WTC11 (cell line): ENCODE measurements around the gene HAND2. TPM values are rescaled to one million over a fixed set of nuclear protein-coding genes. Genes with fewer than 3 reads are reported as not detected.

Experiments
- ATAC-seq: fragments of 200-7000 bp; cut with Tn5 transposase; 2 replicates; pipeline ENCODE4 v1.10.0; 2021; ENCODE audit warnings: mild to moderate bottlenecking, moderate library complexity
- CTCF ChIA-PET: fragments of 300-600 bp; sonication (Branson Sonifier 250); formaldehyde crosslinking; loops from one replicate; lab custom pipeline; 2021; ENCODE audit warnings: antibody characterized with exemption; lab: Charles Lee
- POLR2A ChIA-PET: fragments of 350-600 bp; sonication (Branson Sonifier 250); formaldehyde crosslinking; loops from one replicate; lab custom pipeline; 2021; ENCODE audit warnings: antibody characterized with exemption; lab: Charles Lee
- DNase-seq: peaks from one replicate; pipeline ENCODE4 v3.0.0; 2021; ENCODE audit warnings: low spot score
- H3K27ac Mint-ChIP-seq: 2 replicates; pipeline ENCODE4 v1.8.0; 2021; ENCODE audit warnings: mixed read lengths
- H3K27me3 Mint-ChIP-seq: 2 replicates; pipeline ENCODE4 v1.8.0; 2021; ENCODE audit warnings: low read depth, mild to moderate bottlenecking, moderate library complexity, mixed read lengths
- H3K36me3 Mint-ChIP-seq: 2 replicates; pipeline ENCODE4 v1.8.0; 2021; ENCODE audit warnings: mixed read lengths
- H3K4me1 Mint-ChIP-seq: 2 replicates; pipeline ENCODE4 v1.8.0; 2022; ENCODE audit warnings: mixed read lengths
- H3K4me3 Mint-ChIP-seq: 2 replicates; pipeline ENCODE4 v1.8.0; 2021; ENCODE audit warnings: mild to moderate bottlenecking, moderate library complexity, mixed read lengths
- H3K9me3 Mint-ChIP-seq: 2 replicates; pipeline ENCODE4 v1.8.0; 2021; ENCODE audit warnings: mixed read lengths
- FOXJ3 ChIP-seq: sonication (generic); formaldehyde crosslinking; IDR thresholded peaks from 2 replicates; pipeline ENCODE4 v1.9.0; 2021; ENCODE audit warnings: missing genetic modification reagents, mild to moderate bottlenecking, borderline replicate concordance
- JUN ChIP-seq: sonication (generic); formaldehyde crosslinking; IDR thresholded peaks from 2 replicates; pipeline ENCODE4 v1.8.0; 2023; ENCODE audit warnings: mild to moderate bottlenecking, missing genetic modification reagents
- SMAD4 ChIP-seq: sonication (generic); formaldehyde crosslinking; IDR thresholded peaks from 2 replicates; pipeline ENCODE4 v1.8.0; 2022; ENCODE audit warnings: mild to moderate bottlenecking, missing genetic modification reagents
- ZNF219 ChIP-seq: sonication (generic); formaldehyde crosslinking; IDR thresholded peaks from 2 replicates; pipeline ENCODE4 v1.8.0; 2023; ENCODE audit warnings: missing genetic modification reagents, mild to moderate bottlenecking, borderline replicate concordance
- ZNF263 ChIP-seq: sonication (generic); formaldehyde crosslinking; IDR thresholded peaks from 2 replicates; pipeline ENCODE4 v1.8.1; 2022; ENCODE audit warnings: low read depth, mild to moderate bottlenecking, moderate library complexity, missing genetic modification reagents
- ZNF317 ChIP-seq: sonication (generic); formaldehyde crosslinking; IDR thresholded peaks from 2 replicates; pipeline ENCODE4 v1.8.1; 2023; ENCODE audit warnings: low read depth, mild to moderate bottlenecking, moderate library complexity, missing genetic modification reagents, borderline replicate concordance
- ZNF416 ChIP-seq: fragments of 250-450 bp; sonication (Bioruptor Pico); IDR thresholded peaks from 2 replicates; pipeline ENCODE4 v1.9.0; 2021; ENCODE audit warnings: mild to moderate bottlenecking, inconsistent platforms
- total RNA-seq: library from RNA; stranded (reverse); gene quantifications from 3 replicates; pipeline ENCODE4 v1.2.3, GENCODE V29; 2021
- TF ChIP-seq, protein P1 (sequence below): sonication (generic); formaldehyde crosslinking; IDR thresholded peaks from 2 replicates; pipeline ENCODE4 v1.8.0; 2022; ENCODE audit warnings: mild to moderate bottlenecking, missing genetic modification reagents
- TF ChIP-seq, protein P2 (sequence below): fragments of 250-450 bp; sonication (Bioruptor Pico); IDR thresholded peaks from 2 replicates; pipeline ENCODE4 v1.9.0; 2021; ENCODE audit warnings: mild to moderate bottlenecking, borderline replicate concordance
- TF ChIP-seq, protein P3 (sequence below): sonication (generic); formaldehyde crosslinking; conservative IDR thresholded peaks from 2 replicates; pipeline ENCODE4 v1.8.1; 2022; ENCODE audit warnings: mild to moderate bottlenecking, missing genetic modification reagents
- TF ChIP-seq, protein P4 (sequence below): sonication (generic); formaldehyde crosslinking; IDR thresholded peaks from 2 replicates; pipeline ENCODE4 v1.8.1; 2022; ENCODE audit warnings: low read depth, mild to moderate bottlenecking, moderate library complexity, missing genetic modification reagents, borderline replicate concordance
- TF ChIP-seq, protein P5 (sequence below): sonication (generic); formaldehyde crosslinking; IDR thresholded peaks from 2 replicates; pipeline ENCODE4 v1.8.0; 2023; ENCODE audit warnings: missing genetic modification reagents, mild to moderate bottlenecking, borderline replicate concordance
- TF ChIP-seq, protein P6 (sequence below): fragments of 250-450 bp; sonication (Bioruptor Pico); IDR thresholded peaks from 2 replicates; pipeline ENCODE4 v1.9.0; 2021; ENCODE audit warnings: mild to moderate bottlenecking

Gene HAND2
- total RNA-seq, 1 experiment from 2014 or later, result 0.13 TPM

DNA sequence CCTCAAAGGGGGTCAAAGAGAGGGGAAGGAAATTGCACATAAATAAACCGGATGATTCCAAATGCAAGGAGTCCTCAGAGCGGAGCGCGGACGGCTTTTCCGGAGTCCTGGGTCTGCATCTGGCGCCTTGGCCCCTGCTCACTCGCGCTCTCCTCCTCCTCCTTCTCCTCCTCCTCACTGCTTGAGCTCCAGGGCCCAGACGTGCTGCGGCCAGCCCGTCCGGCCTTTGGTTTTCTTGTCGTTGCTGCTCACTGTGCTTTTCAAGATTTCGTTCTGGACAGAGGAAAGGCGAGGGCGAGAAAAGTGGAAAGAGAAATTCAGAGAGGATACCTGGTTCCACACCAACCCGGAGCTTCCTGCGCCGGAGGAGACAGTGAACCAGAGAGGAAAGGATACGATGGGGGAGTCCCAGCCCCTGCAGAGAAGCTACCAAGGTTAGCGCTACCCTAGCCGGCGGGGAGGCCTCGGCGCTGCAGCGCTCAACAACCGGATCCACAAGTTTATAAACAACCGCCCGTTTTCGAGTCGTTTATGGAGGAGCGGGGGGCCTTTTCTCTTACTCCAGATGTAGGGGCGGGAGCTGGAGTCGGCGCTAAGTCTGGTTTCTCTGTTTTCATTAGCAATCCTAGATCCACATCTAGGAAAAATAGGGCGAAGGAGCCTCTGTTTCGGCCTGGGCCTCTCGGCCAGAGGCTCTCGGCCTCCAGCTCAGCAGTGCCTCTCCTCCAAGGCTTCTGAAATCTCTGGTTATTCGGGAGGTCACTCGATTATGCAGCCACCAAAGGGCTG, 2.7 kb downstream of the HAND2 start:
- ChIA-PET CTCF (interaction anchor here (1.1 to 2.1 kb wide), 5 partner anchors 9 to 19 kb away, joined by 3 to 8 read pairs (median 6); no protein-coding TSS in a partner anchor), POLR2A (interaction anchor here (0.5 to 2.3 kb wide), 2 partner anchors 10 to 88 kb away, joined by 5 to 7 read pairs; no protein-coding TSS in a partner anchor)
- Mint-ChIP-seq H3K9me3 (no peaks in the 10 kb centered on the region), H3K27ac (no peak overlapping the region), H3K4me3 (peak overlapping the region; percentile 76), H3K4me1 (peaks cover 78% of the 10 kb centered on the region), H3K27me3 (peaks cover 99% of the 10 kb centered on the region), H3K36me3 (no peaks in the 10 kb centered on the region)
- ATAC-seq, result peak; percentile 23
- TF ChIP-seq ZNF219 (no peak), ZNF263 (CRISPR knock-in tag) (peak; percentile 45; the same call in 1 of the 2 replicates)
- TF ChIP-seq, protein P1, sequence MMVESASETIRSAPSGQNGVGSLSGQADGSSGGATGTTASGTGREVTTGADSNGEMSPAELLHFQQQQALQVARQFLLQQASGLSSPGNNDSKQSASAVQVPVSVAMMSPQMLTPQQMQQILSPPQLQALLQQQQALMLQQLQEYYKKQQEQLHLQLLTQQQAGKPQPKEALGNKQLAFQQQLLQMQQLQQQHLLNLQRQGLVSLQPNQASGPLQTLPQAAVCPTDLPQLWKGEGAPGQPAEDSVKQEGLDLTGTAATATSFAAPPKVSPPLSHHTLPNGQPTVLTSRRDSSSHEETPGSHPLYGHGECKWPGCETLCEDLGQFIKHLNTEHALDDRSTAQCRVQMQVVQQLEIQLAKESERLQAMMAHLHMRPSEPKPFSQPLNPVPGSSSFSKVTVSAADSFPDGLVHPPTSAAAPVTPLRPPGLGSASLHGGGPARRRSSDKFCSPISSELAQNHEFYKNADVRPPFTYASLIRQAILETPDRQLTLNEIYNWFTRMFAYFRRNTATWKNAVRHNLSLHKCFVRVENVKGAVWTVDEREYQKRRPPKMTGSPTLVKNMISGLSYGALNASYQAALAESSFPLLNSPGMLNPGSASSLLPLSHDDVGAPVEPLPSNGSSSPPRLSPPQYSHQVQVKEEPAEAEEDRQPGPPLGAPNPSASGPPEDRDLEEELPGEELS, result peak; percentile 57; the same call in 1 of the 2 replicates
- DNase-seq, result peak; percentile 68

DNA sequence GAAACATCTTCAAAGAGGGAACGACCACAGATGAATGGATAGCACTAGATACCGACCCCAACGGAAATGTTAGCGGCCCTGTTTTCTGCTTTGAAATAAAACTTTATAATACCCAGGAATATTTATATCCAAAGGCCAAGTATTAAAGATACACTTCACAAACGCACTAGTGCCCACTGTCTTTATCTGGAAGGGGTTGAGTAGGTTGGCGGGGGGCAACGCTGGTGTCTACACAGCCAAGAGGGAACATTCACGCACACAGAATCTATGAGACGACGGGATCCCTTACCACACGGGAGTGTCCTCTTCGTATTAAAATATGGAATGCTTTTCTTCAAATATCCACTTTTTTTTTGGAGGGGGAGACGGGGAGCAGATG, 3.3 kb downstream of the HAND2 start:
- peaks cover 99% of the 10 kb centered on the region for H3K27me3 Mint-ChIP-seq
- ATAC-seq (no peak), DNase-seq (no peak)
- ChIA-PET CTCF (interaction anchor here (1.2 to 1.3 kb wide), 3 partner anchors 9 to 19 kb away, joined by 3 to 8 read pairs (median 6); no protein-coding TSS in a partner anchor), POLR2A (interaction anchor here (0.5 to 2.3 kb wide), 2 partner anchors 9 to 89 kb away, joined by 5 to 7 read pairs; no protein-coding TSS in a partner anchor)
- peaks cover 80% of the 10 kb centered on the region for H3K4me1 Mint-ChIP-seq
- peak overlapping the region; percentile 76 for H3K4me3 Mint-ChIP-seq
- no peaks in the 10 kb centered on the region for H3K9me3 Mint-ChIP-seq
- H3K36me3 Mint-ChIP-seq, result no peaks in the 10 kb centered on the region
- H3K27ac Mint-ChIP-seq, result no peak overlapping the region
- no peak for TF ChIP-seq SMAD4 (CRISPR knock-in tag)
- no peak for TF ChIP-seq JUN (CRISPR knock-in tag)
- TF ChIP-seq, protein P1, result no peak
- no peak for TF ChIP-seq FOXJ3 (CRISPR knock-in tag)
- no peak for TF ChIP-seq ZNF416
- TF ChIP-seq ZNF317 (CRISPR knock-in tag), result no peak
- TF ChIP-seq, protein P2, sequence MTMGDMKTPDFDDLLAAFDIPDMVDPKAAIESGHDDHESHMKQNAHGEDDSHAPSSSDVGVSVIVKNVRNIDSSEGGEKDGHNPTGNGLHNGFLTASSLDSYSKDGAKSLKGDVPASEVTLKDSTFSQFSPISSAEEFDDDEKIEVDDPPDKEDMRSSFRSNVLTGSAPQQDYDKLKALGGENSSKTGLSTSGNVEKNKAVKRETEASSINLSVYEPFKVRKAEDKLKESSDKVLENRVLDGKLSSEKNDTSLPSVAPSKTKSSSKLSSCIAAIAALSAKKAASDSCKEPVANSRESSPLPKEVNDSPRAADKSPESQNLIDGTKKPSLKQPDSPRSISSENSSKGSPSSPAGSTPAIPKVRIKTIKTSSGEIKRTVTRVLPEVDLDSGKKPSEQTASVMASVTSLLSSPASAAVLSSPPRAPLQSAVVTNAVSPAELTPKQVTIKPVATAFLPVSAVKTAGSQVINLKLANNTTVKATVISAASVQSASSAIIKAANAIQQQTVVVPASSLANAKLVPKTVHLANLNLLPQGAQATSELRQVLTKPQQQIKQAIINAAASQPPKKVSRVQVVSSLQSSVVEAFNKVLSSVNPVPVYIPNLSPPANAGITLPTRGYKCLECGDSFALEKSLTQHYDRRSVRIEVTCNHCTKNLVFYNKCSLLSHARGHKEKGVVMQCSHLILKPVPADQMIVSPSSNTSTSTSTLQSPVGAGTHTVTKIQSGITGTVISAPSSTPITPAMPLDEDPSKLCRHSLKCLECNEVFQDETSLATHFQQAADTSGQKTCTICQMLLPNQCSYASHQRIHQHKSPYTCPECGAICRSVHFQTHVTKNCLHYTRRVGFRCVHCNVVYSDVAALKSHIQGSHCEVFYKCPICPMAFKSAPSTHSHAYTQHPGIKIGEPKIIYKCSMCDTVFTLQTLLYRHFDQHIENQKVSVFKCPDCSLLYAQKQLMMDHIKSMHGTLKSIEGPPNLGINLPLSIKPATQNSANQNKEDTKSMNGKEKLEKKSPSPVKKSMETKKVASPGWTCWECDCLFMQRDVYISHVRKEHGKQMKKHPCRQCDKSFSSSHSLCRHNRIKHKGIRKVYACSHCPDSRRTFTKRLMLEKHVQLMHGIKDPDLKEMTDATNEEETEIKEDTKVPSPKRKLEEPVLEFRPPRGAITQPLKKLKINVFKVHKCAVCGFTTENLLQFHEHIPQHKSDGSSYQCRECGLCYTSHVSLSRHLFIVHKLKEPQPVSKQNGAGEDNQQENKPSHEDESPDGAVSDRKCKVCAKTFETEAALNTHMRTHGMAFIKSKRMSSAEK (CRISPR knock-in tag), result no peak
- TF ChIP-seq, protein P3, sequence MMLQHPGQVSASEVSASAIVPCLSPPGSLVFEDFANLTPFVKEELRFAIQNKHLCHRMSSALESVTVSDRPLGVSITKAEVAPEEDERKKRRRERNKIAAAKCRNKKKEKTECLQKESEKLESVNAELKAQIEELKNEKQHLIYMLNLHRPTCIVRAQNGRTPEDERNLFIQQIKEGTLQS (CRISPR knock-in tag), result no peak
- TF ChIP-seq, protein P4, sequence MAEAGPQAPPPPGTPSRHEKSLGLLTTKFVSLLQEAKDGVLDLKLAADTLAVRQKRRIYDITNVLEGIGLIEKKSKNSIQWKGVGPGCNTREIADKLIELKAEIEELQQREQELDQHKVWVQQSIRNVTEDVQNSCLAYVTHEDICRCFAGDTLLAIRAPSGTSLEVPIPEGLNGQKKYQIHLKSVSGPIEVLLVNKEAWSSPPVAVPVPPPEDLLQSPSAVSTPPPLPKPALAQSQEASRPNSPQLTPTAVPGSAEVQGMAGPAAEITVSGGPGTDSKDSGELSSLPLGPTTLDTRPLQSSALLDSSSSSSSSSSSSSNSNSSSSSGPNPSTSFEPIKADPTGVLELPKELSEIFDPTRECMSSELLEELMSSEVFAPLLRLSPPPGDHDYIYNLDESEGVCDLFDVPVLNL (CRISPR knock-in tag), result no peak
- TF ChIP-seq, protein P5, sequence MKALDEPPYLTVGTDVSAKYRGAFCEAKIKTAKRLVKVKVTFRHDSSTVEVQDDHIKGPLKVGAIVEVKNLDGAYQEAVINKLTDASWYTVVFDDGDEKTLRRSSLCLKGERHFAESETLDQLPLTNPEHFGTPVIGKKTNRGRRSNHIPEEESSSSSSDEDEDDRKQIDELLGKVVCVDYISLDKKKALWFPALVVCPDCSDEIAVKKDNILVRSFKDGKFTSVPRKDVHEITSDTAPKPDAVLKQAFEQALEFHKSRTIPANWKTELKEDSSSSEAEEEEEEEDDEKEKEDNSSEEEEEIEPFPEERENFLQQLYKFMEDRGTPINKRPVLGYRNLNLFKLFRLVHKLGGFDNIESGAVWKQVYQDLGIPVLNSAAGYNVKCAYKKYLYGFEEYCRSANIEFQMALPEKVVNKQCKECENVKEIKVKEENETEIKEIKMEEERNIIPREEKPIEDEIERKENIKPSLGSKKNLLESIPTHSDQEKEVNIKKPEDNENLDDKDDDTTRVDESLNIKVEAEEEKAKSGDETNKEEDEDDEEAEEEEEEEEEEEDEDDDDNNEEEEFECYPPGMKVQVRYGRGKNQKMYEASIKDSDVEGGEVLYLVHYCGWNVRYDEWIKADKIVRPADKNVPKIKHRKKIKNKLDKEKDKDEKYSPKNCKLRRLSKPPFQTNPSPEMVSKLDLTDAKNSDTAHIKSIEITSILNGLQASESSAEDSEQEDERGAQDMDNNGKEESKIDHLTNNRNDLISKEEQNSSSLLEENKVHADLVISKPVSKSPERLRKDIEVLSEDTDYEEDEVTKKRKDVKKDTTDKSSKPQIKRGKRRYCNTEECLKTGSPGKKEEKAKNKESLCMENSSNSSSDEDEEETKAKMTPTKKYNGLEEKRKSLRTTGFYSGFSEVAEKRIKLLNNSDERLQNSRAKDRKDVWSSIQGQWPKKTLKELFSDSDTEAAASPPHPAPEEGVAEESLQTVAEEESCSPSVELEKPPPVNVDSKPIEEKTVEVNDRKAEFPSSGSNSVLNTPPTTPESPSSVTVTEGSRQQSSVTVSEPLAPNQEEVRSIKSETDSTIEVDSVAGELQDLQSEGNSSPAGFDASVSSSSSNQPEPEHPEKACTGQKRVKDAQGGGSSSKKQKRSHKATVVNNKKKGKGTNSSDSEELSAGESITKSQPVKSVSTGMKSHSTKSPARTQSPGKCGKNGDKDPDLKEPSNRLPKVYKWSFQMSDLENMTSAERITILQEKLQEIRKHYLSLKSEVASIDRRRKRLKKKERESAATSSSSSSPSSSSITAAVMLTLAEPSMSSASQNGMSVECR, result no peak
- TF ChIP-seq, protein P6, sequence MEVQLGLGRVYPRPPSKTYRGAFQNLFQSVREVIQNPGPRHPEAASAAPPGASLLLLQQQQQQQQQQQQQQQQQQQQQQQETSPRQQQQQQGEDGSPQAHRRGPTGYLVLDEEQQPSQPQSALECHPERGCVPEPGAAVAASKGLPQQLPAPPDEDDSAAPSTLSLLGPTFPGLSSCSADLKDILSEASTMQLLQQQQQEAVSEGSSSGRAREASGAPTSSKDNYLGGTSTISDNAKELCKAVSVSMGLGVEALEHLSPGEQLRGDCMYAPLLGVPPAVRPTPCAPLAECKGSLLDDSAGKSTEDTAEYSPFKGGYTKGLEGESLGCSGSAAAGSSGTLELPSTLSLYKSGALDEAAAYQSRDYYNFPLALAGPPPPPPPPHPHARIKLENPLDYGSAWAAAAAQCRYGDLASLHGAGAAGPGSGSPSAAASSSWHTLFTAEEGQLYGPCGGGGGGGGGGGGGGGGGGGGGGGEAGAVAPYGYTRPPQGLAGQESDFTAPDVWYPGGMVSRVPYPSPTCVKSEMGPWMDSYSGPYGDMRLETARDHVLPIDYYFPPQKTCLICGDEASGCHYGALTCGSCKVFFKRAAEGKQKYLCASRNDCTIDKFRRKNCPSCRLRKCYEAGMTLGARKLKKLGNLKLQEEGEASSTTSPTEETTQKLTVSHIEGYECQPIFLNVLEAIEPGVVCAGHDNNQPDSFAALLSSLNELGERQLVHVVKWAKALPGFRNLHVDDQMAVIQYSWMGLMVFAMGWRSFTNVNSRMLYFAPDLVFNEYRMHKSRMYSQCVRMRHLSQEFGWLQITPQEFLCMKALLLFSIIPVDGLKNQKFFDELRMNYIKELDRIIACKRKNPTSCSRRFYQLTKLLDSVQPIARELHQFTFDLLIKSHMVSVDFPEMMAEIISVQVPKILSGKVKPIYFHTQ, result no peak
